ENCODE measurements around the gene PIK3C2G. TPM values are rescaled to one million over a fixed set of nuclear protein-coding genes. Genes with fewer than 3 reads are reported as not detected.

PIK3C2G gene
- total RNA-seq, 2 experiments from 2014 or later: not detected

DNA sequence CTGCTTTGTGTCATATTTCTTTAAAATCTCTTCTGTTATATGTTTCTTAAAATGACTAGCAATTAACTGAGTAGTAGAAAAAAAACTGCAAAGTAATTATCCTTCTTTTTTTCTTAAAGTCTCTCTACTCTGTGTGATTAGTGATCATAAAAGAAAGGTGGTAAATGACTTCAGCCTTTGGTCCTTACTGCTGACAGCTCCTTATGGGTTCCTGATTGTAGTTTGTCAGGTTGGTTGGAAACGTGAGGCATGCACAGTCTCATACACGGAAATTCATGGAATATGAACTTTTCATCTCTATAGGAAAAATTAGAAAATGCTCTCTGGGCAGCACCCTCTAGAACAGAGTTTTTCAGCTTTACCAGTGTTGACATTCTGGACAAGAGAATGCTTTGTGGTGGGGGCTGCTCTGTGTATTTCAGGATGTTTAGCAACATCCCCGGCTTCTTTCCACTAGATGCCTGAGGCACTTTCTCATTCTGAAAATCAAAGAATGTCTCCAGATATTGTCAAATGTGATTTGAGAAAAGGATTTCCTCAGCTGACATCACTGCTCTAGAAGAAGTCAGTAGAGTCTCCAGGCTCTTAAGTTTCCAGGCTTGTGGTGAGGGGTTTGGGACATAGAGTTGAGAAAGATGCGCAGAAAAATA is 121.0 kb downstream of the PIK3C2G start:
- H3K27me3 Mint-ChIP-seq: no peaks in the 10 kb centered on the region
- no peaks in the 10 kb centered on the region for H3K4me1 Mint-ChIP-seq
- DNase-seq (no peak), ATAC-seq (no peak)
- no peak overlapping the region for H3K27ac Mint-ChIP-seq
- H3K36me3 Mint-ChIP-seq: no peaks in the 10 kb centered on the region
- H3K4me3 Mint-ChIP-seq: no peak overlapping the region
- peaks cover 17% of the 10 kb centered on the region for H3K9me3 Mint-ChIP-seq (ENCODE audit: low read depth)
- CTCF ChIA-PET: no interaction called here

DNA sequence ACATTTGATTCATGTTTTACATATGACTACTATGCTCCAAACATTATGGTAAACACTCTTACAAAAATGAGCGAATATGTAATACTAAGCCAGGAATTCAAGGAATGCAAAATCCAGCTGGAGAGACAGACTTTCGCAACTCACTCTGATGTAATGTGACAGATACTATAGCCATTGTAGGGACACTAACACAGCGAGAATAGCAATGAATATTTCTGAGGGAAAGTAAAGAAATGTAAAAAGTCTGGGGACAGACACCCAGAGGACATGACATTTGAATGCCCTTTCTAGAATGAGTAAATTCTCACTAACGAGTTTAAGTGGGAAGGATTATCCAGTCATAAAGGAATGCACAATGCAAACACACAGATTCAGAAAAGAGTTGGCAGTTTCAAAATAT is 121.9 kb downstream of the PIK3C2G start:
- peaks cover 21% of the 10 kb centered on the region for H3K9me3 Mint-ChIP-seq (ENCODE audit: low read depth)
- CTCF ChIA-PET: no interaction called here
- no peak for ATAC-seq
- no peak overlapping the region for H3K27ac Mint-ChIP-seq
- DNase-seq: no peak
- no peak overlapping the region for H3K4me3 Mint-ChIP-seq
- no peaks in the 10 kb centered on the region for H3K27me3 Mint-ChIP-seq
- no peaks in the 10 kb centered on the region for H3K4me1 Mint-ChIP-seq
- H3K36me3 Mint-ChIP-seq: no peaks in the 10 kb centered on the region

DNA sequence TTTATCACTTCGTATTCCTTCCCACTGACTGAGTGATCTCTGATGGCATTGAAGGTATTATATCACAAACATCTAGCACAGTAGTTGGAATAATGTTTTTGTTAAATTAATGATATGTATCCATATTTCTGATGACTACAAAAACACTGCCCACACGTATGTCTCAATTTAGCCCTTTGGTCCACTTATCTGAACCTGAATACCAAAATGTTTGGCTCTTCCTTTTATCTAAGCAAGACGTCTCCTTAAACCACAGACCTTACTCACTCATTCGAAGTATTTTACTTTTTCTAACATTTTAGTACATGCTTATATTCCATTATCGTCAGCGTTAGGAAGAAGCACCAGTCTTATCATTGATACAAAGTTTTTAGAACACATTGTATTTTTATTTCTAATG is 126.4 kb downstream of the PIK3C2G start:
- H3K36me3 Mint-ChIP-seq: no peaks in the 10 kb centered on the region
- H3K9me3 Mint-ChIP-seq (ENCODE audit: low read depth): peaks cover 20% of the 10 kb centered on the region
- CTCF ChIA-PET: no interaction called here
- no peaks in the 10 kb centered on the region for H3K4me1 Mint-ChIP-seq
- no peak overlapping the region for H3K4me3 Mint-ChIP-seq
- no peak overlapping the region for H3K27ac Mint-ChIP-seq
- DNase-seq: no peak
- H3K27me3 Mint-ChIP-seq: no peaks in the 10 kb centered on the region
- no peak for ATAC-seq

DNA sequence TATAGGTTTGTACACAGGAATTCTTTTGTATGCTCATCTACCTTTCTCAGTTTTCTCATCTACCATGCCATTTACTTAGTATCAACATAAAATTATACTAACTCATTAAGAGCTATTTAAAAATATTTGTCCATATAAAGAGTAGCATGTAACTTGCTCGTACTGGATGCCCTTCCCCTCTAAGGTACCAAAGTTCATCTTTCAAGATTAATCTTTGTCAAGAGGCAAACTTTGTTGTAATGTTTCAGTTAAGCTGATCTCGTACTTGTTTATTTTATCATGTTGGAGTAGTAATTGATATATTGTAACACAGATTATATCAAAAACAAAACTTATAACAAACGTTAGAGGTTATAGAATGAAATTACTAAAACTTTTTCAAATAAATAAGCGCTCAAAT is 128.5 kb downstream of the PIK3C2G start:
- CTCF ChIA-PET: no interaction called here
- no peak overlapping the region for H3K4me3 Mint-ChIP-seq
- DNase-seq (no peak), ATAC-seq (no peak)
- no peaks in the 10 kb centered on the region for H3K36me3 Mint-ChIP-seq
- H3K27me3 Mint-ChIP-seq: no peaks in the 10 kb centered on the region
- no peak overlapping the region for H3K27ac Mint-ChIP-seq
- H3K4me1 Mint-ChIP-seq: no peaks in the 10 kb centered on the region
- peaks cover 16% of the 10 kb centered on the region for H3K9me3 Mint-ChIP-seq (ENCODE audit: low read depth)

DNA sequence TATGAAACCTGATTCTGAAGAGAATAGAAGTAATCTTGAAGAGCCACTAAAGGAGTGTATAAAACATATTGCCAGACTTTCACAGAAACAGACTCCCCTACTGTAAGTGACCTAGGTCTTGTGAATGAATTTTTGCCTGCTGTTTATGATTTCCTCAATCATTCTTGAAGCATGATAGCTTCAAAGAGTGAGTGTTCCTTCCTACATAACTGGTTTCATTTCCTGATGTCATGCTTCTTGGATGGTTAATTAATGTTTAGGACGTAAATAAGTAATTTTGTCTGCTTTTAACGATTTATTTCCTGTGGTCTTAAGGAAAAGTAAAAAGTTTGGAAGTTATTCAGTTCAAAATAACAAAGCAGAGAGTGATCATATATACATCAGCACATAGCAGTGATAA is 129.8 kb downstream of the PIK3C2G start:
- Mint-ChIP-seq H3K36me3 (no peaks in the 10 kb centered on the region), H3K4me3 (no peak overlapping the region), H3K4me1 (no peaks in the 10 kb centered on the region), H3K27ac (no peak overlapping the region), H3K27me3 (no peaks in the 10 kb centered on the region), H3K9me3 (ENCODE audit: low read depth) (peaks cover 12% of the 10 kb centered on the region)
- DNase-seq: no peak
- CTCF ChIA-PET: no interaction called here
- no peak for ATAC-seq

DNA sequence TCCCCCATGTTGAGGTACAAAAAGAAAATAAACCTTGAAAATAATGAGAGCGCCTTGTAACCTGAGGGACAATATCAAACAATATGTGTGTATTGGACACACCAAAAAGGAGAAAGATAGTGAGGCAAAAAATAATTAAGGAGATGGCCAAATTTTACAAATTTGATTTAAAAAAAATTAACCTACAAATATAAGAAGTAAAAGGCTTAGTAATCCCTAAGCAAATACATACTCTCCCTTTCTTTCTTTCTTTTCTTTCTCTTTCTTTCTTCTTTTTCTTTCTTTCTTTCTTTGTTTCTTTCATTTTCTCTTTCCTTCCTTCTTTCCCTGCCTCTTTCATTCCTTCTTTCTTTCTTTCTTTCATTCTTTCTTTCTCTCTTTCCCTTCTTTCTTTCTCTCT is 133.4 kb downstream of the PIK3C2G start:
- H3K27me3 Mint-ChIP-seq: no peaks in the 10 kb centered on the region
- CTCF ChIA-PET: no interaction called here
- no peak for DNase-seq
- no peak overlapping the region for H3K4me3 Mint-ChIP-seq
- no peak overlapping the region for H3K27ac Mint-ChIP-seq
- H3K4me1 Mint-ChIP-seq: no peaks in the 10 kb centered on the region
- peaks cover 2% of the 10 kb centered on the region for H3K9me3 Mint-ChIP-seq (ENCODE audit: low read depth)
- ATAC-seq: no peak
- no peaks in the 10 kb centered on the region for H3K36me3 Mint-ChIP-seq

DNA sequence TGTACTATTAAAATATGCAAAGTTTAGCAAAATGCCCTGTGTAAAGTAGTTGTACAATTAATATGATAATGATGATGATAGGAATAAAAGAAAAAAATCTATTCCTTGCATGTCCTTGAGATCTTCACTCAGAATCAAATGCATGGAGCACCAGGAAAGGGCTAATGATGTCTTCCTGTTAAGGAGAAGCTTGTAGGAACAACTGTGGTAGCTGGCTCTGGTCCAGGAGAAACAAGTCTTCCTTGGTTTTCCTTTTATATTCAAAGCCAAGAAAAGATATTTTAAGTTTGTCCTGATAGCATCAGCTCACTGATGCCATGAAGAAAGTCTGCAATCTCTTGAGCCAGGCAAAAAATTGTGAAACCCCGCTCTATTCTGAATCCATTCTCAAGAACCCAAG is 138.9 kb downstream of the PIK3C2G start:
- Mint-ChIP-seq H3K27me3 (no peaks in the 10 kb centered on the region), H3K36me3 (no peaks in the 10 kb centered on the region), H3K27ac (no peak overlapping the region), H3K4me3 (no peak overlapping the region), H3K4me1 (no peaks in the 10 kb centered on the region), H3K9me3 (ENCODE audit: low read depth) (peaks cover 4% of the 10 kb centered on the region)
- DNase-seq (no peak), ATAC-seq (no peak)
- CTCF ChIA-PET: interaction anchor here (0.6 kb wide), 1 partner anchor 36 kb away, joined by 3 read pairs; no protein-coding TSS in a partner anchor

DNA sequence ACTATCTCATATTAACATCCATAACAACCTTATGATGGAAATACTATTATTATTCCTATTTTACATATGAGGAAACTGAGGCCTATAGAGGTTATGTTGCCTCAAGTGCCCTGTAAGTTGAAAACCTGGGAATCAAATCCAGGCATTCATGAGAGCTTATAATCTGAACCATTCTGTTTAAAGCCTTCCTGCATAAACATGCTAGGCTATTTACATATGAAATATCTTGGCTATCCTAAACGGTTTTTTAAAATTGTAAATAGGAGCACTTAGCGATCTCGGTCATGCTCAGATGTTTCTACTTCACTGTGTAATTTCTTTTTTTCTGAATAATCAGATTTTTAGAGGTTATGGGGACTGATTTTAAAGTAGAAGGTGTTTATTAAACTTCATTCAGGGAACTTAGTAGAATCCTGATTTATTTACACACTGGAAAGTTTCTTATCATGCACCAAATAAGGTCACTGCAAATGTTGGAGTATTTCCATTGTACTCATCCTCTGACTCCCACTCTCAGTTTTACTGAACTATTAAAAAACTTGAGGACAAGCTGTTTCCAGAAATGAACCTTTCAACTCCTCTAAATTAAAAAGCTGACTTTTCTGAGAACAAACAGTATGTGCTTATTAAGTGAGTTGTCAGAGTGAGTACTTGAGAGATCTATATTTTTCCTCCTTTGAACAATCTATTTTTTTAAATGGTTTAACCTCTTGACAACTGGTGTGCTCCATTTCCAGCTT is 141.7 kb downstream of the PIK3C2G start:
- no peaks in the 10 kb centered on the region for H3K4me1 Mint-ChIP-seq
- ATAC-seq: no peak
- H3K27me3 Mint-ChIP-seq: no peaks in the 10 kb centered on the region
- DNase-seq: no peak
- peaks cover 8% of the 10 kb centered on the region for H3K9me3 Mint-ChIP-seq (ENCODE audit: low read depth)
- no peak overlapping the region for H3K4me3 Mint-ChIP-seq
- H3K27ac Mint-ChIP-seq: no peak overlapping the region
- CTCF ChIA-PET: no interaction called here
- no peaks in the 10 kb centered on the region for H3K36me3 Mint-ChIP-seq

DNA sequence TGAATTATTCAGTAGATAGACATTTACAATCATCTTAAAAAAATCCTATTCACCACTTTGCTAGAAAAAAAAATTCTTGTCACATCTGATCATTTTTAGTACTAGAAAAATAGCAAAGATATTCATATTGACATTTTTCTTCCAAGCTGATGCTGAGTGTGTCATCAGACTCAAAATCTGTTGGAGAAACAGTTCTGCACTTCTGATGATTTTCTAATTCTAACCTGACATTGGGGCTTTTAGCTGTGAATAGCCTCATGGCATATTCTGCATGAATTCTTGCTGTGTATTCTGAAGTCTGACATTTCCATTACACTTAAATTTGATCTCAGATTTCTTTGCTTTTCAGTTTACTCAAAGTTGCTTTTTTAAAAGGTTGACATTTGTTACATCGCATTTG is 150.1 kb downstream of the PIK3C2G start:
- no peaks in the 10 kb centered on the region for H3K27me3 Mint-ChIP-seq
- CTCF ChIA-PET: no interaction called here
- H3K4me1 Mint-ChIP-seq: no peaks in the 10 kb centered on the region
- no peak overlapping the region for H3K27ac Mint-ChIP-seq
- H3K9me3 Mint-ChIP-seq (ENCODE audit: low read depth): peaks cover 11% of the 10 kb centered on the region
- DNase-seq (no peak), ATAC-seq (no peak)
- H3K4me3 Mint-ChIP-seq: no peak overlapping the region
- H3K36me3 Mint-ChIP-seq: no peaks in the 10 kb centered on the region

DNA sequence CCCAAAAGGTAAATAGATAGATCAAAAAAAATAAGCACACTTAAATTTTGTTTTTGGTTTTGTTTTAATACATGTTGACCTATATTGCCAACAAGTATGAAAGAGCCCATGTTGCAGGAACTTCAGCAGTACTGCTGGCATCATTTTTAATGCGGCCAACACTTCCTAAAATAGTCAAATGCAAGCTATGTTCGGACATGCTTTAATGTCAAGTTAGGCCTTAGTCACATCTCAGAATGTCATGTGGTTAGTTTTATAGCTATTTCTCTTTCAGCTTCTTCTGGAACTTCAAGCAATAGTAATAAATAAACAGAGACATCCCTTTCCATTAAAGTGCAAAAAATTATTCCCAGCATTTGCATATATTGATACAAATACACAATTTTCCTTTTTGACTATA is 153.4 kb downstream of the PIK3C2G start:
- H3K36me3 Mint-ChIP-seq: no peaks in the 10 kb centered on the region
- H3K4me1 Mint-ChIP-seq: no peaks in the 10 kb centered on the region
- H3K4me3 Mint-ChIP-seq: no peak overlapping the region
- CTCF ChIA-PET: no interaction called here
- peaks cover 6% of the 10 kb centered on the region for H3K9me3 Mint-ChIP-seq (ENCODE audit: low read depth)
- DNase-seq: no peak
- no peak overlapping the region for H3K27ac Mint-ChIP-seq
- ATAC-seq: no peak
- no peaks in the 10 kb centered on the region for H3K27me3 Mint-ChIP-seq

DNA sequence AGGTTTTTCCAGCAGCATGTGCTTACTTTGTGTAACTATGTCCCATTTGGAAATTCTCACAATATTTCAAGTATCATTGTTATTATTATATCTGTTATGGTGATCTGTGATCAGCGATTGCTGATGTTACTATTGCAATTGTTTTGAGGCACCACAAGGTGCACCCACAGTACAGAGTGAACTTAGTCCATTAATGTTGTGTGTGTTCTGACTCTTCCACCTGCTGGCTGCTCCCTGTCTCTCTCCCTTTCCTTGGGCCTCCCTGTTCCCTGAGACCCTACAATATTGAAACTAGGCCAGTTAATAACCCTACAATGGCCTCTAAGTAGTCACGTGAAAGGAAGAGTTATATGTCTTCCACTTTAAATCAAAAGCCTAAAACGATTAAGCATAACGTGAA is 153.9 kb downstream of the PIK3C2G start:
- DNase-seq (no peak), ATAC-seq (no peak)
- Mint-ChIP-seq H3K27me3 (no peaks in the 10 kb centered on the region), H3K4me3 (no peak overlapping the region), H3K9me3 (ENCODE audit: low read depth) (peaks cover 4% of the 10 kb centered on the region), H3K4me1 (no peaks in the 10 kb centered on the region), H3K27ac (no peak overlapping the region), H3K36me3 (no peaks in the 10 kb centered on the region)
- CTCF ChIA-PET: no interaction called here

DNA sequence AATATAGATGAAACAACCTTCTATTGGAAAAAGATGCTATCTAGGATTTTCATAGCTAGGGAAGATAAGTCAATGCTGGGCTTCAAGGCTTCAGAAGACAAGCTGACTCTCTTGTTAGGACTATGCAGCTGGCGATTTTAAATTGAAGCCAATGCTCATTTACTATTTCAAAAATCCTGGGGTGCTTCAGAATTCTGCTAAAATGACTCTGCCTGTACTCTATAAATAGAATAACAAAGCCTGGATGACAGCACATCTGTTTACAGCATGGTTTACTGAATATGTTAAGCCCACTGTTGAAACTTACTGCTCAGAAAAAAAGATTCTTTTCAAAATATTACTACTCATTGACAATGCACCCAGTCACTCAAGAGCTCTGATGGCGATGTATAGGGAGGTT is 155.1 kb downstream of the PIK3C2G start:
- Mint-ChIP-seq H3K27ac (no peak overlapping the region), H3K9me3 (ENCODE audit: low read depth) (peaks cover 4% of the 10 kb centered on the region), H3K36me3 (no peaks in the 10 kb centered on the region), H3K4me3 (no peak overlapping the region), H3K27me3 (no peaks in the 10 kb centered on the region), H3K4me1 (no peaks in the 10 kb centered on the region)
- ATAC-seq (no peak), DNase-seq (no peak)
- CTCF ChIA-PET: no interaction called here

DNA sequence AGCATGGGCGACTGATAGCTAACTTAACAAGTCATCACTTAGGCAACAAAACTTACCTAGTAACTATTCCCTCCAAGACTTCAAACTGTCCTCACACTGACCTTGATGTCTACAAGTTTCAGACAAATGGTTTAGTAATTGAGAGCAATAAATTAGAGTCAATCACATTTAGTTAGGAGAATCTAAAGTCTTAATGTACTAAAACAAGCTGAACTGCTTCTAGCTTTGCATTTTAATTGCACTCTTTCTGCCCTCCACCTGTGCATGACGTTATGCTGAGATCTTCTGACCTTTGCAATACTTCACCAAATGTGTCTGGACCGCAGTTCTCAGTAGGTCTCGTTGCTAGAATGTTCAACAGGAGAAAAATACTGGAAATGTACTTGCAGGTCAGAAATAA is 158.0 kb downstream of the PIK3C2G start:
- H3K9me3 Mint-ChIP-seq (ENCODE audit: low read depth): no peaks in the 10 kb centered on the region

DNA sequence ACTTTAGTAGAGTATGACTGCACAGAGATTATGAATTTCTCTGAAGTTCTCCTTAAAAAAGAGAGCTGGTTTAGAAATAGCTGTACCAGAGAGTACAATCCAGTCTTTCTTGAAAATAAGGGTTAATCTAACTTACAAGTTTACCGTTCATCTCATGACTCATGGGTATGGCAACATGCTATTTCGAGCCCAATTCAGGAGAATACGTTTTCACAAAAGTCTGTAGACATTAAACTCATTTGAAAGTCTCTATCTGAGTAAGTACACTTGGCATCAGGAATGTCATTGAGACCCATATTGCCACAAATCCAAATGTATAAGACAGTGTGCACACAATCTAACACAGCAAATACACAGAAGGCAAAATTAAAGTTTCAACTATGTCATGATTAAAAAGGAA is 160.5 kb downstream of the PIK3C2G start:
- no peak for ATAC-seq
- H3K9me3 Mint-ChIP-seq (ENCODE audit: low read depth): no peaks in the 10 kb centered on the region
- no peaks in the 10 kb centered on the region for H3K36me3 Mint-ChIP-seq
- no peaks in the 10 kb centered on the region for H3K4me1 Mint-ChIP-seq
- H3K4me3 Mint-ChIP-seq: no peak overlapping the region
- DNase-seq: no peak
- H3K27me3 Mint-ChIP-seq: no peaks in the 10 kb centered on the region
- CTCF ChIA-PET: no interaction called here
- no peak overlapping the region for H3K27ac Mint-ChIP-seq

More for the DNA sequence above, 158.0 kb downstream of the PIK3C2G start:
- CTCF ChIA-PET: no interaction called here
- H3K27me3 Mint-ChIP-seq: no peaks in the 10 kb centered on the region
- H3K4me1 Mint-ChIP-seq: no peaks in the 10 kb centered on the region
- ATAC-seq (no peak), DNase-seq (no peak)
- H3K4me3 Mint-ChIP-seq: no peak overlapping the region
- no peaks in the 10 kb centered on the region for H3K36me3 Mint-ChIP-seq
- H3K27ac Mint-ChIP-seq: no peak overlapping the region
